ENCODE results near the gene LAIR2.

LAIR2 gene

GRCh38 chr19:54558339-54558738, 55.7 kb downstream of the LAIR2 start:
- DNase-seq (ENCODE audit: low read depth) = no peak
- H3K4me3 ChIP-seq (ENCODE audit: low read depth, low read length) = no peak overlapping the region
- TF ChIP-seq, protein P1, sequence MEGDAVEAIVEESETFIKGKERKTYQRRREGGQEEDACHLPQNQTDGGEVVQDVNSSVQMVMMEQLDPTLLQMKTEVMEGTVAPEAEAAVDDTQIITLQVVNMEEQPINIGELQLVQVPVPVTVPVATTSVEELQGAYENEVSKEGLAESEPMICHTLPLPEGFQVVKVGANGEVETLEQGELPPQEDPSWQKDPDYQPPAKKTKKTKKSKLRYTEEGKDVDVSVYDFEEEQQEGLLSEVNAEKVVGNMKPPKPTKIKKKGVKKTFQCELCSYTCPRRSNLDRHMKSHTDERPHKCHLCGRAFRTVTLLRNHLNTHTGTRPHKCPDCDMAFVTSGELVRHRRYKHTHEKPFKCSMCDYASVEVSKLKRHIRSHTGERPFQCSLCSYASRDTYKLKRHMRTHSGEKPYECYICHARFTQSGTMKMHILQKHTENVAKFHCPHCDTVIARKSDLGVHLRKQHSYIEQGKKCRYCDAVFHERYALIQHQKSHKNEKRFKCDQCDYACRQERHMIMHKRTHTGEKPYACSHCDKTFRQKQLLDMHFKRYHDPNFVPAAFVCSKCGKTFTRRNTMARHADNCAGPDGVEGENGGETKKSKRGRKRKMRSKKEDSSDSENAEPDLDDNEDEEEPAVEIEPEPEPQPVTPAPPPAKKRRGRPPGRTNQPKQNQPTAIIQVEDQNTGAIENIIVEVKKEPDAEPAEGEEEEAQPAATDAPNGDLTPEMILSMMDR (IDR thresholded peaks at IDR 0.05; ENCODE audit: control insufficient read depth, extremely low read depth, insufficient read depth) = no peak

All from LNCaP clone FGC (cell line).